HCT116 (cell line): Measurements from ENCODE around the gene MGAT4A. TPM values are rescaled to one million over a fixed set of nuclear protein-coding genes. Genes with fewer than 3 reads are reported as not detected.

Experiments used
- ATAC-seq: fragments of 200-7000 bp; cut with Tn5 transposase; 2 replicates; pipeline ENCODE4 v1.9.1; 2020; ENCODE audit warnings: mild to moderate bottlenecking, moderate library complexity
- BruUV-seq: library from RNA; stranded (reverse); fragments of 400-500 nt; replicated peaks from 2 replicates; lab custom pipeline; 2021; lab: Mats Ljungman, UMichigan
- CTCF ChIA-PET: fragments of 300-600 bp; sonication (Branson Sonifier 250); formaldehyde crosslinking; loops from one replicate; lab custom pipeline; 2021; ENCODE audit warnings: antibody characterized with exemption; lab: Charles Lee
- POLR2A ChIA-PET: fragments of 300-600, 350-600 bp; sonication (Branson Sonifier 250); formaldehyde crosslinking; loops from one replicate; lab custom pipeline; 2021; ENCODE audit warnings: antibody characterized with exemption; lab: Charles Lee
- RAD21 ChIA-PET, 2 experiments: fragments of 300-600 bp; sonication (Branson Sonifier 250); formaldehyde crosslinking; loops; one replicate each; lab custom pipeline; 2023; ENCODE audit warnings: low total read pairs in 2 of 2; ENCODE audit not compliant: uncharacterized antibody in 2 of 2, unreplicated experiment in 2 of 2, low non-redundant PET in 1 of 2; lab: Charles Lee
- DNase-seq: peaks from one replicate; pipeline ENCODE4 v3.0.0-alpha.2; 2010; ENCODE audit warnings: low read depth, low spot score
- H2AFZ ChIP-seq: fragments of 200-600 bp; shearing (Covaris generic), sonication (generic); 2 replicates; pipeline ENCODE4 v1.6.1; 2017; ENCODE audit warnings: low read depth, mixed run types, mixed read lengths, antibody characterized with exemption, low read length; ENCODE audit not compliant: poor library complexity, severe bottlenecking
- H3K27ac ChIP-seq: 2 replicates; pipeline ENCODE4 v1.5.1; 2012; ENCODE audit warnings: low read depth, low read length
- H3K27me3 ChIP-seq: fragments of 200-600 bp; sonication (generic); 2 replicates; pipeline ENCODE4 v1.6.1; 2016; ENCODE audit warnings: mixed run types, low read length, mixed read lengths; ENCODE audit not compliant: insufficient read depth
- H3K36me3 ChIP-seq, 2 experiments: fragments of 200-500 bp in 1 of 2; fragments of 200-600 bp in 1 of 2; sonication (Bioruptor generic) in 1 of 2; sonication (generic) in 1 of 2; 2 replicates each; pipeline versions ENCODE4 v1.5.1 to v1.6.1; 2014 to 2016; ENCODE audit warnings: low read length in 2 of 2, inconsistent platforms in 1 of 2, mixed read lengths in 1 of 2, mixed run types in 1 of 2; ENCODE audit not compliant: insufficient read depth in 2 of 2, control insufficient read depth in 1 of 2
- H3K4me1 ChIP-seq, 2 experiments: fragments of 200-600 bp in 1 of 2; sonication (generic) in 1 of 2; 2 replicates each; pipeline versions ENCODE4 v1.5.1 to v1.6.1; 2012 to 2017; ENCODE audit warnings: low read length in 2 of 2, inconsistent platforms in 1 of 2, mild to moderate bottlenecking in 1 of 2, mixed read lengths in 1 of 2, mixed run types in 1 of 2, moderate library complexity in 1 of 2; ENCODE audit not compliant: insufficient read depth in 2 of 2, control insufficient read depth in 1 of 2
- H3K4me2 ChIP-seq: fragments of 200-600 bp; sonication (generic); 2 replicates; pipeline ENCODE4 v1.6.1; 2017; ENCODE audit warnings: mixed run types, low read length, mixed read lengths
- H3K4me3 ChIP-seq, 2 experiments: fragments of 200-600 bp in 1 of 2; sonication (generic) in 1 of 2; replicated peaks in 1 of 2; 2 replicates each; pipeline ENCODE4 v1.5.1; 2011 to 2016; ENCODE audit warnings: low read length in 2 of 2, control low read depth in 1 of 2, low read depth in 1 of 2, mild to moderate bottlenecking in 1 of 2, mixed read lengths in 1 of 2, mixed run types in 1 of 2
- H3K79me2 ChIP-seq: fragments of 200-600 bp; sonication (generic); 2 replicates; pipeline ENCODE4 v1.6.1; 2017; ENCODE audit warnings: mild to moderate bottlenecking, mixed run types, low read length, moderate library complexity, mixed read lengths; ENCODE audit not compliant: insufficient read depth
- H3K9ac ChIP-seq: fragments of 200-600 bp; sonication (generic); 2 replicates; pipeline ENCODE4 v1.6.1; 2016; ENCODE audit warnings: low read length, mixed read lengths
- H3K9me2 ChIP-seq: fragments of 200-600 bp; sonication (generic), shearing (Covaris generic); 2 replicates; pipeline ENCODE4 v1.6.1; 2017; ENCODE audit warnings: mixed run types, mild to moderate bottlenecking, moderate library complexity; ENCODE audit not compliant: insufficient read depth
- H3K9me3 ChIP-seq, 2 experiments: fragments of 200-500 bp in 1 of 2; fragments of 200-600 bp in 1 of 2; sonication (Bioruptor generic) in 1 of 2; sonication (generic) in 1 of 2; 2 replicates each; pipeline ENCODE4 v1.6.1; 2014 to 2017; ENCODE audit warnings: low read length in 2 of 2, mixed read lengths in 2 of 2, inconsistent platforms in 1 of 2, low read depth in 1 of 2, mild to moderate bottlenecking in 1 of 2, mixed run types in 1 of 2, moderate library complexity in 1 of 2; ENCODE audit not compliant: control insufficient read depth in 1 of 2, insufficient read depth in 1 of 2
- H4K20me1 ChIP-seq: fragments of 200-600 bp; sonication (generic), shearing (Covaris generic); 2 replicates; pipeline ENCODE4 v1.6.1; 2017; ENCODE audit warnings: mixed run types, mild to moderate bottlenecking, moderate library complexity; ENCODE audit not compliant: insufficient read depth
- ATF3 ChIP-seq: IDR thresholded peaks from 2 replicates; pipeline ENCODE4 v1.6.1; 2012
- CEBPB ChIP-seq: IDR thresholded peaks from 2 replicates; pipeline ENCODE4 v1.6.1; 2012; ENCODE audit warnings: low read depth
- CTCF ChIP-seq, 3 experiments: fragments of 200-600 bp in 1 of 3; sonication (generic) in 1 of 3; IDR thresholded peaks in 2 of 3; conservative IDR thresholded peaks in 1 of 3; 2 replicates each; pipeline ENCODE4 v1.5.1; 2012 to 2017; ENCODE audit warnings: low read depth in 2 of 3, low read length in 2 of 3, antibody characterized with exemption in 1 of 3, borderline replicate concordance in 1 of 3, control low read depth in 1 of 3, mild to moderate bottlenecking in 1 of 3, mixed read lengths in 1 of 3, mixed run types in 1 of 3, moderate library complexity in 1 of 3; ENCODE audit not compliant: insufficient read depth in 1 of 3
- EGR1 ChIP-seq: IDR thresholded peaks from 2 replicates; pipeline ENCODE4 v1.6.1; 2012; ENCODE audit warnings: low read depth
- ELF1 ChIP-seq: IDR thresholded peaks from 2 replicates; pipeline ENCODE4 v1.6.1; 2012; ENCODE audit warnings: low read depth, borderline replicate concordance
- EZH2 ChIP-seq: fragments of 200-600 bp; sonication (generic); IDR thresholded peaks from 2 replicates; pipeline ENCODE4 v1.6.1; 2017; ENCODE audit warnings: antibody characterized with exemption, mixed run types
- EZH2phosphoT487 ChIP-seq: fragments of 200-600 bp; IDR thresholded peaks from 2 replicates; pipeline ENCODE4 v1.6.1; 2018; ENCODE audit warnings: antibody characterized with exemption, borderline replicate concordance
- FOSL1 ChIP-seq: IDR thresholded peaks from 2 replicates; pipeline ENCODE4 v1.6.1; 2012; ENCODE audit warnings: low read depth
- MAX ChIP-seq: IDR thresholded peaks from 2 replicates; pipeline ENCODE4 v1.6.1; 2012
- POLR2A ChIP-seq: IDR thresholded peaks from 2 replicates; pipeline ENCODE4 v1.7.0; 2011; ENCODE audit warnings: borderline replicate concordance; ENCODE audit not compliant: insufficient read depth, insufficient read length; ENCODE audit errors: extremely low read depth
- POLR2AphosphoS5 ChIP-seq: IDR thresholded peaks from 2 replicates; pipeline ENCODE4 v1.6.1; 2011; ENCODE audit warnings: mild to moderate bottlenecking, low read depth, low read length, moderate library complexity
- RAD21 ChIP-seq: IDR thresholded peaks from 2 replicates; pipeline ENCODE4 v1.6.1; 2012; ENCODE audit warnings: low read depth, mild to moderate bottlenecking
- SIN3A ChIP-seq: IDR thresholded peaks from 2 replicates; pipeline ENCODE4 v1.6.1; 2012; ENCODE audit warnings: low read depth
- SRF ChIP-seq: IDR thresholded peaks from 2 replicates; pipeline ENCODE4 v1.6.1; 2012; ENCODE audit warnings: low read depth
- YY1 ChIP-seq: IDR thresholded peaks from 2 replicates; pipeline ENCODE4 v1.6.1; 2011; ENCODE audit warnings: low read length, low read depth, moderate library complexity, mild to moderate bottlenecking; ENCODE audit not compliant: insufficient replicate concordance; ENCODE audit errors: extremely low read depth
- ZBTB33 ChIP-seq: IDR thresholded peaks from 2 replicates; pipeline ENCODE4 v1.6.1; 2011; ENCODE audit warnings: mild to moderate bottlenecking, low read length, moderate library complexity; ENCODE audit not compliant: insufficient replicate concordance; ENCODE audit errors: extremely low read depth
- ZFX ChIP-seq: fragments of 450-650 bp; IDR thresholded peaks from 2 replicates; pipeline ENCODE4 v1.6.1; 2017
- ZNF274 ChIP-seq: fragments of 200-500 bp; sonication (Bioruptor generic); IDR thresholded peaks from 2 replicates; pipeline ENCODE4 v1.6.1; 2014; ENCODE audit warnings: mild to moderate bottlenecking, low read depth, low read length, inconsistent platforms
- intact Hi-C: fragments of 100-400 bp; cut with micrococcal nuclease; formaldehyde crosslinking; loops from 2 replicates; pipeline ENCODE4 v1.10.0; 2022
- total RNA-seq: library from RNA; stranded (reverse); gene quantifications from one replicate; pipeline ENCODE4 v1.2.1, GENCODE V29; 2021; ENCODE audit not compliant: unreplicated experiment

MGAT4A gene
- total RNA-seq, 1 experiment from 2014 or later: 10.2 TPM

- no peak for ATAC-seq
- ChIA-PET POLR2A (no interaction called here), CTCF (no interaction called here), RAD21 (no interaction called here)
- H3K36me3 ChIP-seq: no peaks in the 10 kb centered on the region
- intact Hi-C loops: no loop called here
- no peak overlapping the region for H3K4me2 ChIP-seq
- H2AFZ ChIP-seq: no peak overlapping the region
- no peak overlapping the region for H3K4me3 ChIP-seq
- no peaks in the 10 kb centered on the region for H3K27me3 ChIP-seq
- no peaks in the 10 kb centered on the region for H4K20me1 ChIP-seq
- no peaks in the 10 kb centered on the region for H3K79me2 ChIP-seq
- H3K4me1 ChIP-seq: no peaks in the 10 kb centered on the region
- no peaks in the 10 kb centered on the region for H3K9me3 ChIP-seq
- no peak overlapping the region for H3K9ac ChIP-seq
- H3K9me2 ChIP-seq: no peaks in the 10 kb centered on the region
- BruUV-seq: no TSS peak
- no peak for DNase-seq
- H3K27ac ChIP-seq: no peak overlapping the region
- TF ChIP-seq POLR2AphosphoS5: no peak
- TF ChIP-seq CTCF (IDR thresholded peaks at IDR 0.05 in 2 of 3, conservative IDR thresholded peaks at IDR 0.05 in 1 of 3; ENCODE audit: borderline replicate concordance in 1 of 3, insufficient read depth in 1 of 3, low read depth in 2 of 3, low read length in 2 of 3): no peak
- no peak for TF ChIP-seq ZNF274
- TF ChIP-seq SRF: no peak
- no peak for TF ChIP-seq ATF3
- TF ChIP-seq ZFX: no peak
- TF ChIP-seq ZBTB33: no peak
- no peak for TF ChIP-seq EZH2phosphoT487
- TF ChIP-seq EGR1: no peak
- TF ChIP-seq YY1: no peak
- no peak for TF ChIP-seq RAD21
- no peak for TF ChIP-seq MAX
- TF ChIP-seq EZH2: no peak
- TF ChIP-seq FOSL1: no peak
- no peak for TF ChIP-seq POLR2A
- TF ChIP-seq CEBPB: no peak
- no peak for TF ChIP-seq ELF1
- no peak for TF ChIP-seq SIN3A
Measured at GRCh38 chr2:98701230-98701629, 29.7 kb downstream of the MGAT4A start.
